Ishikawa (cell line): ENCODE data around the gene EIF1AD.

Experiments
- CREB1 ChIP-seq: IDR thresholded peaks from 2 replicates; pipeline ENCODE4 v1.6.1; 2012; ENCODE audit warnings: low read depth
- EGR1 ChIP-seq: IDR thresholded peaks from 2 replicates; pipeline ENCODE4 v1.6.1; 2012
- FOXM1 ChIP-seq: IDR thresholded peaks from 2 replicates; pipeline ENCODE4 v1.6.1; 2012; ENCODE audit warnings: low read depth, borderline replicate concordance
- NFIC ChIP-seq: IDR thresholded peaks from 2 replicates; pipeline ENCODE4 v1.6.1; 2012
- TAF1 ChIP-seq: IDR thresholded peaks from 2 replicates; pipeline ENCODE4 v1.6.1; 2012; ENCODE audit warnings: low read depth, mild to moderate bottlenecking
- TCF12 ChIP-seq: IDR thresholded peaks from 2 replicates; pipeline ENCODE4 v1.6.1; 2012; ENCODE audit warnings: low read depth
- TEAD4 ChIP-seq: IDR thresholded peaks from 2 replicates; pipeline ENCODE4 v1.6.1; 2012
- YY1 ChIP-seq: IDR thresholded peaks from 2 replicates; pipeline ENCODE4 v1.6.1; 2012; ENCODE audit warnings: low read depth
- TF ChIP-seq, protein P1 (sequence below): IDR thresholded peaks from 2 replicates; pipeline ENCODE4 v1.6.1; 2012

DNA sequence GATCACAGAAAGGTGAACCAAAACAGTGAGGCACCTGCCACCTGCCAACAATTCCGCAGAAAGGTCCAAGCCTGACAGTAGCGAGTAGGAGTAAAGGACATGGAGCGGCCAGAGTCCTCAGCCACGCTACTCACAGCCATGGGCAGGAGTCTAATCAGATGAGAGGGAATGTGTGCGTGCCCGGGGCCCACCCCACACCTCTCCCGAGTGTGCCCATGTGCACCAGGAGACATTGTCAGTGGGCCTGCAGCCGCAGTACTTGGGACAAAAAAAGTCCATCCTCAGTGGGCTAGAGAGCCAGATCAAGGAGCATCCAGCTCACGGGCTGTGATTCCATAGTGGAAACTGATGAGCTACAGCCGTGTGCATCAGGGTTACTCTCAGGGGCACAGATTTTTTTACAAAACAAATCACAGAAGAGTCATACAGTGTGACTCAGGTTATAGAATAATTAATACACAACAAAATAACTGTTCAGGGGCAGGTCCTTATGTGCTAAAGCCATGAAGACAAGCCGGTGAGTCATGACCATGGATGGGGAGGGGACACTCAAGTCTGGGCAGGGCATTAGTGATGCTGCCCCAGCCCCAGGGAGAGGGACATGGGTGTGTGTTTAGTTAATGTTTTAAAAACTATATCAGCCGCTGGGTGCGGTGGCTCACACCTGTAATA is 28.4 kb downstream of the EIF1AD start:
- TF ChIP-seq EGR1 (no peak), CREB1 (no peak), TCF12 (no peak), YY1 (no peak), NFIC (no peak), FOXM1 (no peak), TAF1 (no peak), TEAD4 (no peak)
- TF ChIP-seq, protein P1, sequence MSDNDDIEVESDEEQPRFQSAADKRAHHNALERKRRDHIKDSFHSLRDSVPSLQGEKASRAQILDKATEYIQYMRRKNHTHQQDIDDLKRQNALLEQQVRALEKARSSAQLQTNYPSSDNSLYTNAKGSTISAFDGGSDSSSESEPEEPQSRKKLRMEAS: no peak
